ENCODE data around the gene GRAP.

GRCh38 chr17:18990331-18990730, 56.4 kb downstream of the GRAP start:
- TF ChIP-seq CTCF (conservative IDR thresholded peaks at IDR 0.05; ENCODE audit: low read depth in 2 of 2): no peak
- no peak for TF ChIP-seq EZH2phosphoT487 (IDR thresholded peaks at IDR 0.05; ENCODE audit: unreplicated experiment)
- TF ChIP-seq JUNB (IDR thresholded peaks at IDR 0.05; ENCODE audit: unreplicated experiment): no peak
- TF ChIP-seq CREB1 (CRISPR knock-in tag; IDR thresholded peaks at IDR 0.05; ENCODE audit: low read depth): no peak
- no peak for TF ChIP-seq EZH2 (IDR thresholded peaks at IDR 0.05; ENCODE audit: low read depth, unreplicated experiment)
- no peak for TF ChIP-seq POLR2AphosphoS5 (IDR thresholded peaks at IDR 0.05; ENCODE audit: low read depth)
- no peak for TF ChIP-seq REST (IDR thresholded peaks at IDR 0.05; ENCODE audit: unreplicated experiment)
- TF ChIP-seq NANOG (IDR thresholded peaks at IDR 0.05; ENCODE audit: borderline replicate concordance): no peak
- TF ChIP-seq ZNF114 (CRISPR knock-in tag; IDR thresholded peaks at IDR 0.05): no peak

Measured in GM23338 (cell line).